Left renal pelvis (tissue), 4 donors: ENCODE results near the gene SIK1. TPM values are rescaled to one million over a fixed set of nuclear protein-coding genes. Genes with fewer than 3 reads are reported as not detected.

Experiments
- DNase-seq, 4 donors: peaks; one replicate each; pipeline ENCODE4 v3.0.0-alpha.2; 2013; ENCODE audit warnings: low read depth in 4 of 4, low spot score in 3 of 4
- polyA plus RNA-seq, 4 donors: library from polyadenylated mRNA; unstranded; fragments of 120-200 nt; gene quantifications; one replicate each; pipeline ENCODE4 v1.2.1, GENCODE V29; 2013; ENCODE audit not compliant: insufficient read length in 4 of 4

Gene SIK1
- polyA plus RNA-seq, 4 donors, result 1.5 to 6.5 (median 4.2) TPM

DNA sequence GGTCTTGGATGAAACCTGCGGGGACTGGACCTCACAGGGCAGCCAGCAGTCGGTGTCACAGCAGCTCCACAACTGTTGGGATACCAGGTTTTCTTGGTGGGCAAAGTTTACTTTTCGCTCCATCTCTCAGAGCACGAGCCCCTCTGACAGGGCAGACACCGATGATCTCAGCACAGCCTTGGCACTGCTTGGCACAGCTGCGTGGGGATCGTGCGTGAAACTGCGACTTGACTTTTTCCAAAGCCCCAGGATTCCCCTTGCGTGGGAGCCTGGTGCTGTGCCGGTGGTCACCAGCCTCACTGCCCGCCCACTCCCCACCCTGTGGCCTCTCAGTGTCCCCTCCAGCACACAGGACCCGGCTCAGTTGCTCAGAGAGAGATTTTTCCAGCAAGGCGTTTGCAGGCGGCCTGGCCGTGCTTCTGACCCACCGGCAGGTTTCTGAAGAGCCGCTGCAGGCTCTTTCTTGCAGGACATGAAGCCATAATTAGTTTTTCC lies 57.3 kb downstream of the SIK1 start:
- DNase-seq, result no peak

DNA sequence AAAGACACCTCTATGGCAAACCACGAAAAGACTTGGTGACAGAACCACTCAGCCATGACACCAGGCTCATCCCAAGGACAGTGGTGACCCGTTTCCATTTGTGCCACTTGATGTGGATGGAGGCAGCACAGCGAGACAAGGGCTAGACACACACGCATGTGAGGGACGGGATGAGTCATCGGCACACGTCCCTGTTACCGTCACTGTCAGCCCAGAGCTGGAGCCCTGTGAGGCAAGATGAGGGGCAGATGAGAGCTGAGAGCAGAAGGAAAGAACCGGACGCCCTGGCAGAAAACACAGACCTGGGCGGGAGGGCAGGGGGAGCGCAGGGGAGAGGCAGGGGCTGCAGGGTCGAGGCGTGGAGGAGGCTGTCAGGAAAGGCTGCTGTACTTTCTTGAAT lies 57.8 kb downstream of the SIK1 start:
- no peak for DNase-seq

DNA sequence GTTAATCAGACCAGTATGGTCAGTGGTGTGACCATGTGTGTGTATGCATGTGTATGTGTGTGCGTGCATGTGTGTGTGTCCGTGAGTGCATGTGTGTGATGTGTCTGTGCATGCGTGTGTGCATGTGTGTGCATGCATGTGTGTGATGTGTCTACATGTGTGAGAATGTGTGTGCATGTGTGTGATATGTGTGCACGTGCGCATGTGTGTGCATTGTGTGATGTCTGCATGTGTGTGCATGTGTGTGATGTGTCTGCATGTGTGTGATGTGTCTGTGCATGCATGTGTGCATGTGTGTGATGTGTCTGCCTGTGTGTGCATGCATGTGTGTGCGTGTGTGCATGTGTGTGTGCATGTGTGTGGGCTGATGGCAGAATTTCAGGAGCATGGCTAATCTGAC lies 58.2 kb downstream of the SIK1 start:
- no peak for DNase-seq

DNA sequence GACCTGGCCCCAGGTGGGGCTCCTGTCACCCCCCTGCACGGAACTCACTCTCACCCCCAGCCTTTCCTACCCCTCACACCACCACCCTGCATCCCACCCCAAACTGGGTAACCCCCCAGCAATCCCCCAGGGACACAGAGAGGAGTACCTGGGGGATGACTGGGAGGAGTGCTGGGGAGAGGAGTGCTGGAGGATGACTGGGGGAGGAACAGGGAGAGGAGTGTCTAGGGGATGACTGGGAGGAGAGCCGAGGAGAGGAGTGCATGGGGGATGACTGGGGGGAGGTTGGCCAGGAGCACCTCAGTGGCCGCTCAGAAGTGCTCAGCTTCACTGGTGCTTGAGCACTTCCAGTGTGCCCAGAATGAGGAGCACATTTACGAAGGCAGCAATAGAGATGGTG lies 59.1 kb downstream of the SIK1 start:
- DNase-seq, result no peak

DNA sequence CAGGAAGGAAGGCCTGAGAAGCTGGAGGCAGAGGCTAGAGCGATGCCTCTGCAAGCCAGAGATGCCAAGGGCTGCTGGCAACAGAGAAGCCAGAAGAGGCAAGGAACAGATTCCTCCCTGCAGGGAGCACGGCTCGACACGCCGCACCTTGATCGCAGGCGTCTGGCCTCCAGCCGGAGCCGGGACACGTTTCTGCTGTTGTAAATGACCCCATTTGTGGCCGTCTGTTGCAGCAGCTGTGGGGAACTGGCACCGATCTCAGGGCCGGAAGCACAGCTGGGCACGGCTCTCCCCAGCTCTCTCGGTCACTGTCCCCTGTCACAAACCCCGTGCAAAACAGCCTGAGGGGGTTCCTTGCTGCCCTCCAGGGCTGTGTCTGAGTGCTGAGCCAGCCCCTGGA lies 59.6 kb downstream of the SIK1 start:
- no peak for DNase-seq

- DNase-seq, result no peak
Measured at GRCh38 chr21:43366656-43367055, 60.3 kb downstream of the SIK1 start.

DNA sequence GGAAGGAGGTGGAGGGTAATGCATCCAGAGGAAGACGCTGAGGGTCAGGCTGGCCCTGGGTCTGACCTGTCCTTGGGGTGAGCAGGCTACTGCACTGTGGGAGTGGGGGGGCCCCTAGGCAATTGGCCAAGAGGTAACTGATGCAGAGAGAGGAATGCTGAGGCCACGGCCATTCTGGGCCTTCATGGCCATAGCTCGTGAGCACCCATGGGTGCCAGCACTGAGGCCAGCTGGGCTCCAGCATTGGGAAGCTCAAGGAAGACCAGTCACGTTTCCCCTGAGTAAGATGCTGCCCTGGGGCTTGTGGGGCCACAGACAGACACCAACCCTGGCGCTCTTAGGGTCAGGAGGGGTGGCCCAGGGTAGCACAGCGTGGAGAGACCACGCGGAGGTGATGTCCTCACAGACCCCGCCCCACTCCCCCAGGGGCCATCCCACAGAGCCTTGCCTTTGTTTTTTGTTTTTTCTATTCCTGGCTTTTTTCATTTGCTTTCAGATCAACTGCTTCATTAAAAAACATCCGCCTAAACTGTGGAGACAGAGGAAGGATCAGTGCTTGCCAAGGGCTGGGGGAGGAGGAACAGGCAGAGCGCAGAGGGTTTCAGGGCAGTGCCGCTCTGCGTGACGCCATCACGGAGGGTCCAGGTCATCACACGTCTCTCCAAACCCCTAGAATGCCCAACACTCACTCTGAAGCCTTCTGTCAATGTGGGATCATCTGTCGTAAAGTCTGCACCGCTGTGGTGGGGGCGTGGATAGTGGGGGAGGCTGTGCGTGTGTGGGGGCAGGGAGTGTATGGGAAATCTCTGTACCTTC lies 61.1 kb downstream of the SIK1 start:
- DNase-seq, result no peak

DNA sequence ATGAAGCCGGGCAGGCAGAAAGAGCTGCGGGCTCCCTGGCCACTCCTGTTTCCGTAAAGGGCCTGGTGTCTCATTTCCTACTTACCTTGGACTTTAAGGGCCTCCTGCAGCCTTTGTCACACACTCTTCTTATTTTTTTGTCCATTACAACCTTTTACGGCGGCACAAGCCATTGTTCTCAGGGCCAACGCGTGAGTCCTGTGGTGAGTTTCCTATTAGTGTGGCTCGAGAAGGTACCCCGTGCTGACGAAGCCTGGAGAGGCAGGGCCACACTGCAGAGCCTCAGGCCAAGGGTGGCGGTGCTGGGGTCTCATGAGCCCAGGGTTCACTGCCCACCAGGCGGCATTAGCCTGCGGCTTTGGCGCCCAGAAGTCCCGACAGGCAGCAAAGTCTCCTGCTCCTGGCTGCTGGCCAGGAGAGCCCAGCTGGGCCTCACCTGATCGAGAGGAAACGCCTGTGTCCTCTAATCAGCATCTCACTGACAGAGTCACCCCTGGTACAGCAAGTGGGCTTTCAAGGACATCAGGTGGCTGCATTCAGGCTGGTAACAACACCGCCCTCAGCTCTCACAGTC lies 62.0 kb downstream of the SIK1 start:
- DNase-seq, result no peak

Other genes with a start within 250 kb of the SIK1 start
- 1 to 10 TPM; 1.7 to 2.7 (median 2.1) TPM for gene HSF2BP, start 232.4 kb upstream of the SIK1 start, polyA plus RNA-seq
- 10 to 100 TPM; 30.6 to 32.4 (median 31.2) TPM for gene RRP1B, start 232.4 kb upstream of the SIK1 start, polyA plus RNA-seq